MM.1S (cell line): ENCODE measurements around the gene COL2A1.

Experiments
- EZH2 ChIP-seq: fragments of 300-600 bp; sonication (generic); optimal IDR thresholded peaks from 2 replicates; pipeline ENCODE3; 2017; ENCODE audit warnings: low read depth, mild to moderate bottlenecking, antibody characterized with exemption, low read length, mixed read lengths
- EZH2phosphoT487 ChIP-seq: fragments of 300-600 bp; sonication (generic); IDR thresholded peaks from 2 replicates; pipeline ENCODE4 v1.6.1; 2018; ENCODE audit warnings: antibody characterized with exemption, low read length
- TF ChIP-seq, protein P1 (sequence below): fragments of 300-600 bp; sonication (generic); IDR thresholded peaks from 2 replicates; pipeline ENCODE4 v1.5.1; 2016; ENCODE audit warnings: antibody characterized with exemption, low read length, mixed read lengths

DNA sequence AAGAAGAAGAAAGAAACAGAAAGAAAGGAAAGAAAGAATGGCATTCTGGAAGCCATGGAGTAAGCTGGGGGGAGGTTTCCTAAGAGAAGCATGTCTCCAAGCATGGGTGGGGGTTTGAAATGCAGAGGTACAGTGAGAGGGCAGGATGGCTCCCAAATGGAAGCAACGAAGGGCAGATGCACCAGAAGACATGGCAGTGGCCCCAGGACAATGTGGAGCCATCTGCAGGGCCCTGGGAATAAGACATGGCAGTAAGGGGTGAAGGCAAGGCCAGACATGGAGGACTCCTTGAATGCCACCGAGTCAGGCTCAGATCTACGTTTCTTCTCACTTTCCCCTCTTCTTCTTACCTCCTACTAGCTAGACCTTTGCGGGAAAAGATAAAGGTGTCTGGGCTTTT, 4.7 kb upstream of the COL2A1 start:
- no peak for TF ChIP-seq EZH2
- no peak for TF ChIP-seq EZH2phosphoT487
- TF ChIP-seq, protein P1, sequence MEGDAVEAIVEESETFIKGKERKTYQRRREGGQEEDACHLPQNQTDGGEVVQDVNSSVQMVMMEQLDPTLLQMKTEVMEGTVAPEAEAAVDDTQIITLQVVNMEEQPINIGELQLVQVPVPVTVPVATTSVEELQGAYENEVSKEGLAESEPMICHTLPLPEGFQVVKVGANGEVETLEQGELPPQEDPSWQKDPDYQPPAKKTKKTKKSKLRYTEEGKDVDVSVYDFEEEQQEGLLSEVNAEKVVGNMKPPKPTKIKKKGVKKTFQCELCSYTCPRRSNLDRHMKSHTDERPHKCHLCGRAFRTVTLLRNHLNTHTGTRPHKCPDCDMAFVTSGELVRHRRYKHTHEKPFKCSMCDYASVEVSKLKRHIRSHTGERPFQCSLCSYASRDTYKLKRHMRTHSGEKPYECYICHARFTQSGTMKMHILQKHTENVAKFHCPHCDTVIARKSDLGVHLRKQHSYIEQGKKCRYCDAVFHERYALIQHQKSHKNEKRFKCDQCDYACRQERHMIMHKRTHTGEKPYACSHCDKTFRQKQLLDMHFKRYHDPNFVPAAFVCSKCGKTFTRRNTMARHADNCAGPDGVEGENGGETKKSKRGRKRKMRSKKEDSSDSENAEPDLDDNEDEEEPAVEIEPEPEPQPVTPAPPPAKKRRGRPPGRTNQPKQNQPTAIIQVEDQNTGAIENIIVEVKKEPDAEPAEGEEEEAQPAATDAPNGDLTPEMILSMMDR = no peak
